ENCODE measurements around the gene ARHGAP4. TPM values are rescaled to one million over a fixed set of nuclear protein-coding genes. Genes with fewer than 3 reads are reported as not detected.

Gene ARHGAP4
- total RNA-seq, 1 experiment from 2014 or later, result 67.4 TPM

DNA sequence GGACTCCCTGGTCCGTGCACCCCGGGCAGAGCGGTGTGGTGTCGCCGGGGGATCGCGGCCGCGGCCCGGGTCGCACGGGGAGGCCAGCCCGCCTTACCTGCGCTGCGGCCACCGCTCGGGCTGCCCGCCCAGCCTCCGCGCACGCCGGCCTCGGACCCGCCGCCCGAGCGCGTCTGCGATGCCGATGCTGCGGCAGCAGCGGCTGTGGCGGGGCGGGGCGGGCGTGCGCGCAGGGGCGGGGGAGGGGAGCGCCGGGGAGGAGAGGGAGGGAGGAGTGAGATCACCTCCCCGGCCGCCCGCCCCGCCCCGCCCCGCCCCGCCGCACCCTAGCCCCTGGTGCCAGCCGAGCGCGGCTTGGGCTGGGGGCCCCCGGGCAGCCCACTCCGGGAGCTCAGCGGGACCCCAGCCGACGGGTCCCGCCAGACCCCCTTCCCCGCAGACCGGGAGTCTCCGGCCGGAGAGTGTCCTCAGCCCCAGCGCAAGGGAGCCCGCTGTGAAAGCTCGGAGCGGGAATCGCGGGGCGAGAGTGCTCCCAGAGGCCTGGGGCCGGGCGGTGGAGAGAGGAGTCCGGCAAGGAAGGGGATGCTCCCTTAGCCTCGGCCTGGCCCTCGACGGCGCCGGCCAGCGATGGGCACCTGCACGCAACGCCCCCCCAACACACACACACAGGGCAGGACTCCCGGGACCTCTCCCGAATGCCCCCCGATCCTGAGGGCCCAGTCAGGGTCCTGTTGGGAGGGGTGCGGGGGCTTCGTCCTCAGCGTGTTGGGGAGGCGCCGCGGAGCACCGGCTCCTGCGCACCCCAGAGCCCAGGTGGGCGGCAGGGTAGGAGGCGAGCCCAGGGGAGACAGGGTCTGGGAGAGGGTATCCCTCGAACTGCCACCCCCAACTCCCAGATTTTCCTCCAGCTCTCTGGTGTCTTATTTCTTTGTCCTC lies 39.8 kb downstream of the ARHGAP4 start, which contains the start of gene L1CAM:
Gene L1CAM (minus strand): TSS at position 206 of the 936 bp plus-strand sequence. CDS start 10,337 bp downstream, outside the sequence.
- intact Hi-C loops (cut with micrococcal nuclease), result no loop called here

More for the DNA sequence above, 39.8 kb downstream of the ARHGAP4 start, which contains the start of gene L1CAM:
- no TSS peak for BruUV-seq (replicated peaks)
- TF ChIP-seq REST (IDR thresholded peaks at IDR 0.05; ENCODE audit: low read depth) (no peak), JUND (IDR thresholded peaks at IDR 0.05) (no peak), EGR1 (IDR thresholded peaks at IDR 0.05; ENCODE audit: low read depth) (no peak)
- Histone ChIP-seq H3K9me3 (ENCODE audit: control insufficient read depth in 1 of 2, insufficient read depth in 1 of 2, low read depth in 1 of 2, low read length in 2 of 2) (no peaks in the 10 kb centered on the region), H3K79me2 (ENCODE audit: insufficient read depth, low read length) (no peaks in the 10 kb centered on the region), H3K27ac (ENCODE audit: low read depth, low read length) (no peak within 1 kb of the TSS; the same call in 1 of the 2 replicates), H3K9ac (ENCODE audit: low read length) (peak within 1 kb of the TSS; percentile 39; the same call in 1 of the 2 replicates), H3K4me3 (replicated peaks in 1 of 2; ENCODE audit: low read depth in 1 of 2, low read length in 2 of 2) (peak within 1 kb of the TSS; percentile 47 to 52), H2AFZ (ENCODE audit: low read depth, low read length, poor library complexity, severe bottlenecking) (no peak within 1 kb of the TSS), H3K36me3 (ENCODE audit: control insufficient read depth in 1 of 2, insufficient read depth in 2 of 2, low read length in 2 of 2) (no peaks in the 10 kb centered on the region), H4K20me1 (ENCODE audit: insufficient read depth) (no peaks in the 10 kb centered on the region), H3K4me2 (ENCODE audit: low read length) (peak within 1 kb of the TSS; percentile 76), H3K9me2 (ENCODE audit: insufficient read depth) (no peaks in the 10 kb centered on the region), H3K4me1 (ENCODE audit: control insufficient read depth in 1 of 2, insufficient read depth in 2 of 2, low read length in 2 of 2) (peaks cover 9 to 34% of the 10 kb centered on the region in 2 experiments), H3K27me3 (ENCODE audit: insufficient read depth, low read length) (no peaks in the 10 kb centered on the region)
- DNase-seq (ENCODE audit: low read depth, low spot score) (no peak), ATAC-seq (peak; percentile 66)
- ChIA-PET CTCF (no interaction called here), RAD21 (ENCODE audit: low non-redundant PET in 1 of 2, low total read pairs in 2 of 2, uncharacterized antibody in 2 of 2, unreplicated experiment in 2 of 2) (interaction anchor here in 1 of 2 experiments (0.7 kb wide), 1 partner anchor 86 kb away, joined by 3 read pairs; no protein-coding TSS in a partner anchor), POLR2A (no interaction called here)
